SU-DHL-6 (cell line): ENCODE results near the gene C9orf43.

Experiments
- H2AFZ ChIP-seq: fragments of 200-600 bp; sonication (generic); 2 replicates; pipeline ENCODE4 v1.6.1; 2014; ENCODE audit warnings: low read depth, mild to moderate bottlenecking, moderate library complexity, mixed read lengths, antibody characterized with exemption, low read length; ENCODE audit not compliant: severe bottlenecking
- H3F3A ChIP-seq: fragments of 200-600 bp; shearing (Covaris generic); 2 replicates; pipeline ENCODE4 v1.6.0; 2016; ENCODE audit warnings: antibody characterized with exemption, mild to moderate bottlenecking; ENCODE audit not compliant: insufficient read depth
- H3K27ac ChIP-seq: fragments of 200-600 bp; sonication (generic); 2 replicates; pipeline ENCODE4 v1.5.1; 2016; ENCODE audit warnings: low read depth, mild to moderate bottlenecking, low read length, moderate library complexity, mixed read lengths
- H3K27me3 ChIP-seq: fragments of 200-600 bp; sonication (generic), shearing (Covaris generic); 2 replicates; pipeline ENCODE4 v1.6.0; 2014; ENCODE audit warnings: mild to moderate bottlenecking, low read length
- H3K36me3 ChIP-seq: fragments of 200-600 bp; sonication (generic); 2 replicates; pipeline ENCODE4 v1.6.1; 2014; ENCODE audit warnings: mild to moderate bottlenecking, low read length, mixed read lengths
- H3K4me2 ChIP-seq: fragments of 300-600, 200-600 bp; shearing (Covaris generic), sonication (generic); 2 replicates; pipeline ENCODE4 v1.6.0; 2014; ENCODE audit warnings: low read length, low read depth, mild to moderate bottlenecking; ENCODE audit not compliant: poor library complexity, severe bottlenecking
- H3K4me3 ChIP-seq: fragments of 200-600 bp; sonication (generic); 2 replicates; pipeline ENCODE4 v1.5.1; 2014; ENCODE audit warnings: antibody characterized with exemption, low read length, mild to moderate bottlenecking, mixed read lengths; ENCODE audit not compliant: insufficient read depth, poor library complexity, severe bottlenecking
- H3K79me2 ChIP-seq: fragments of 200-600 bp; sonication (generic); 2 replicates; pipeline ENCODE4 v1.6.1; 2014; ENCODE audit warnings: mild to moderate bottlenecking, low read length, moderate library complexity; ENCODE audit not compliant: insufficient read depth
- H3K9ac ChIP-seq: fragments of 200-600 bp; sonication (generic); 2 replicates; pipeline ENCODE4 v1.7.0; 2014; ENCODE audit warnings: mild to moderate bottlenecking, low read length
- H3K9me2 ChIP-seq: fragments of 200-600 bp; sonication (generic); replicated peaks from 2 replicates; pipeline ENCODE4 v1.6.1; 2014; ENCODE audit warnings: low read length; ENCODE audit not compliant: insufficient read depth
- H3K9me3 ChIP-seq: fragments of 200-600 bp; sonication (generic); 2 replicates; pipeline ENCODE4 v1.6.1; 2014; ENCODE audit warnings: low read length, mixed read lengths; ENCODE audit not compliant: insufficient read depth
- H4K20me1 ChIP-seq: fragments of 200-600 bp; sonication (generic); 2 replicates; pipeline ENCODE4 v1.6.1; 2014; ENCODE audit warnings: low read depth, mild to moderate bottlenecking, antibody characterized with exemption, low read length, moderate library complexity, mixed read lengths
- CTCF ChIP-seq: fragments of 200-600 bp; sonication (generic); IDR thresholded peaks from one replicate; pipeline ENCODE4 v1.5.1; 2017; ENCODE audit warnings: antibody characterized with exemption, mild to moderate bottlenecking, low read length, moderate library complexity; ENCODE audit not compliant: insufficient read depth, poor library complexity, severe bottlenecking
- EZH2phosphoT487 ChIP-seq: fragments of 200-600 bp; sonication (generic), shearing (Covaris generic); conservative IDR thresholded peaks from 2 replicates; pipeline ENCODE4 v1.6.1; 2018; ENCODE audit warnings: mild to moderate bottlenecking, antibody characterized with exemption, low read length, moderate library complexity, mixed read lengths

Gene C9orf43

GRCh38 chr9:113425072-113425471, 14.5 kb downstream of the C9orf43 start:
- Histone ChIP-seq H3K79me2 (no peaks in the 10 kb centered on the region), H4K20me1 (no peaks in the 10 kb centered on the region), H3K36me3 (no peaks in the 10 kb centered on the region), H2AFZ (no peak overlapping the region), H3K4me3 (no peak overlapping the region), H3K9me3 (no peaks in the 10 kb centered on the region), H3F3A (no peaks in the 10 kb centered on the region), H3K4me2 (no peak overlapping the region), H3K9me2 (no peaks in the 10 kb centered on the region), H3K27ac (no peak overlapping the region), H3K9ac (no peak overlapping the region), H3K27me3 (no peaks in the 10 kb centered on the region)
- no peak for TF ChIP-seq CTCF
- TF ChIP-seq EZH2phosphoT487: no peak

- Histone ChIP-seq H3K36me3 (no peaks in the 10 kb centered on the region), H3K79me2 (no peaks in the 10 kb centered on the region), H3K9me3 (no peaks in the 10 kb centered on the region), H2AFZ (no peak overlapping the region), H3K4me3 (no peak overlapping the region), H3K9ac (no peak overlapping the region), H3K9me2 (no peaks in the 10 kb centered on the region), H3K27ac (no peak overlapping the region), H4K20me1 (no peaks in the 10 kb centered on the region), H3K4me2 (no peak overlapping the region), H3K27me3 (no peaks in the 10 kb centered on the region), H3F3A (no peaks in the 10 kb centered on the region)
- TF ChIP-seq CTCF: no peak
- TF ChIP-seq EZH2phosphoT487: no peak
These were observed 16.2 kb downstream of the C9orf43 start for GRCh38 chr9:113426701-113427100.

GRCh38 chr9:113427629-113428028, 17.1 kb downstream of the C9orf43 start:
- TF ChIP-seq EZH2phosphoT487: no peak
- no peak for TF ChIP-seq CTCF
- Histone ChIP-seq H3K4me2 (no peak overlapping the region), H3K9me2 (no peaks in the 10 kb centered on the region), H3K27me3 (no peaks in the 10 kb centered on the region), H4K20me1 (no peaks in the 10 kb centered on the region), H3F3A (no peaks in the 10 kb centered on the region), H3K36me3 (no peaks in the 10 kb centered on the region), H3K9ac (no peak overlapping the region), H3K9me3 (no peaks in the 10 kb centered on the region), H3K79me2 (no peaks in the 10 kb centered on the region), H3K4me3 (no peak overlapping the region), H2AFZ (no peak overlapping the region), H3K27ac (no peak overlapping the region)

- TF ChIP-seq EZH2phosphoT487: no peak
- TF ChIP-seq CTCF: no peak
- Histone ChIP-seq H2AFZ (no peak overlapping the region), H3F3A (no peaks in the 10 kb centered on the region), H3K27me3 (no peaks in the 10 kb centered on the region), H3K36me3 (no peaks in the 10 kb centered on the region), H4K20me1 (no peaks in the 10 kb centered on the region), H3K79me2 (no peaks in the 10 kb centered on the region), H3K9me3 (no peaks in the 10 kb centered on the region), H3K4me2 (no peak overlapping the region), H3K9me2 (no peaks in the 10 kb centered on the region), H3K4me3 (no peak overlapping the region), H3K27ac (no peak overlapping the region), H3K9ac (no peak overlapping the region)
These were observed 17.6 kb downstream of the C9orf43 start for GRCh38 chr9:113428062-113428615.
